ENCODE data around the gene LNX2.

LNX2 gene

GRCh38 chr13:27628081-27628480 lies 7.8 kb upstream of the LNX2 start:
- no peak for TF ChIP-seq ZNF274 (IDR thresholded peaks at IDR 0.05; ENCODE audit: low read depth, low read length)
- no peak overlapping the region for H3K4me3 ChIP-seq (ENCODE audit: low read length)

GRCh38 chr13:27627380-27627779 lies 7.1 kb upstream of the LNX2 start:
- TF ChIP-seq ZNF274 (IDR thresholded peaks at IDR 0.05; ENCODE audit: low read depth, low read length) = no peak
- no peak overlapping the region for H3K4me3 ChIP-seq (ENCODE audit: low read length)

GRCh38 chr13:27625839-27626238 lies 5.5 kb upstream of the LNX2 start:
- H3K4me3 ChIP-seq (ENCODE audit: low read length) = no peak overlapping the region

GRCh38 chr13:27624071-27624470 lies 3.7 kb upstream of the LNX2 start:
- H3K4me3 ChIP-seq (ENCODE audit: low read length) = no peak overlapping the region
- TF ChIP-seq ZNF274 (IDR thresholded peaks at IDR 0.05; ENCODE audit: low read depth, low read length) = no peak

More at GRCh38 chr13:27625839-27626238, 5.5 kb upstream of the LNX2 start:
- no peak for TF ChIP-seq ZNF274 (IDR thresholded peaks at IDR 0.05; ENCODE audit: low read depth, low read length)

- no peak for TF ChIP-seq ZNF274 (IDR thresholded peaks at IDR 0.05; ENCODE audit: low read depth, low read length)
- peak overlapping the region; percentile 98 for H3K4me3 ChIP-seq (ENCODE audit: low read length)
Observed at GRCh38 chr13:27622881-27623280, 2.6 kb upstream of the LNX2 start.

- no peak for TF ChIP-seq ZNF274 (IDR thresholded peaks at IDR 0.05; ENCODE audit: low read depth, low read length)
- peak overlapping the region; percentile 98 for H3K4me3 ChIP-seq (ENCODE audit: low read length)
Observed at GRCh38 chr13:27622102-27622820, 1.9 kb upstream of the LNX2 start.

- no peak for TF ChIP-seq ZNF274 (IDR thresholded peaks at IDR 0.05; ENCODE audit: low read depth, low read length)
- peak within 1 kb of the TSS; percentile 98 for H3K4me3 ChIP-seq (ENCODE audit: low read length)
Observed at GRCh38 chr13:27621366-27622101, 1.2 kb upstream of the LNX2 start, which contains the start of gene POLR1D. TSS of gene POLR1D (plus strand) at chr13:27621892. CDS start at chr13:27621984, 92 bp downstream.

GRCh38 chr13:27621116-27621365 lies 712 bp upstream of the LNX2 start:
- TF ChIP-seq ZNF274 (IDR thresholded peaks at IDR 0.05; ENCODE audit: low read depth, low read length) = no peak
- peak overlapping the region; percentile 98 for H3K4me3 ChIP-seq (ENCODE audit: low read length)

- no peak for TF ChIP-seq ZNF274 (IDR thresholded peaks at IDR 0.05; ENCODE audit: low read depth, low read length)
- H3K4me3 ChIP-seq (ENCODE audit: low read length) = peak overlapping the region; percentile 98
Observed at GRCh38 chr13:27619728-27620376, 477 bp downstream of the LNX2 start.

GRCh38 chr13:27619093-27619727 lies 1.1 kb downstream of the LNX2 start:
- TF ChIP-seq ZNF274 (IDR thresholded peaks at IDR 0.05; ENCODE audit: low read depth, low read length) = no peak
- H3K4me3 ChIP-seq (ENCODE audit: low read length) = peak overlapping the region; percentile 98

GRCh38 chr13:27617881-27618321 lies 2.4 kb downstream of the LNX2 start:
- TF ChIP-seq ZNF274 (IDR thresholded peaks at IDR 0.05; ENCODE audit: low read depth, low read length) = no peak
- no peak overlapping the region for H3K4me3 ChIP-seq (ENCODE audit: low read length)

- TF ChIP-seq ZNF274 (IDR thresholded peaks at IDR 0.05; ENCODE audit: low read depth, low read length) = no peak
- H3K4me3 ChIP-seq (ENCODE audit: low read length) = no peak overlapping the region
Observed at GRCh38 chr13:27613628-27614027, 6.7 kb downstream of the LNX2 start.

- H3K4me3 ChIP-seq (ENCODE audit: low read length) = no peak overlapping the region
- TF ChIP-seq ZNF274 (IDR thresholded peaks at IDR 0.05; ENCODE audit: low read depth, low read length) = no peak
Observed at GRCh38 chr13:27607125-27607524, 13.2 kb downstream of the LNX2 start.

- no peak for TF ChIP-seq ZNF274 (IDR thresholded peaks at IDR 0.05; ENCODE audit: low read depth, low read length)
- H3K4me3 ChIP-seq (ENCODE audit: low read length) = no peak overlapping the region; the same call in 1 of the 2 replicates
Observed at GRCh38 chr13:27605610-27606200, 14.6 kb downstream of the LNX2 start.

Data from GM08714 (cell line).